Measurements from ENCODE around the gene DUS3L.

The DUS3L gene

GRCh38 chr19:5818594-5818993 lies 27.6 kb upstream of the DUS3L start:
- H3K27ac ChIP-seq (replicated peaks) = no peak overlapping the region
- no peak for DNase-seq (ENCODE audit: low read depth in 1 of 2, low spot score in 1 of 2)
- peaks cover 6% of the 10 kb centered on the region for H3K27me3 ChIP-seq (ENCODE audit: insufficient read depth, poor library complexity, severe bottlenecking)
- H3K4me3 ChIP-seq (replicated peaks; ENCODE audit: insufficient read depth, low read length) = no peak overlapping the region
- TF ChIP-seq GABPA (IDR thresholded peaks at IDR 0.05; ENCODE audit: low read depth) (no peak), REST (IDR thresholded peaks at IDR 0.05; ENCODE audit: insufficient replicate concordance, low read depth) (no peak), SPI1 (IDR thresholded peaks at IDR 0.05; ENCODE audit: borderline replicate concordance, low read depth) (no peak), CTCF (IDR thresholded peaks at IDR 0.05; ENCODE audit: insufficient read depth, low read length) (no peak), POLR2AphosphoS5 (IDR thresholded peaks at IDR 0.05; ENCODE audit: low read depth) (no peak)

DNA sequence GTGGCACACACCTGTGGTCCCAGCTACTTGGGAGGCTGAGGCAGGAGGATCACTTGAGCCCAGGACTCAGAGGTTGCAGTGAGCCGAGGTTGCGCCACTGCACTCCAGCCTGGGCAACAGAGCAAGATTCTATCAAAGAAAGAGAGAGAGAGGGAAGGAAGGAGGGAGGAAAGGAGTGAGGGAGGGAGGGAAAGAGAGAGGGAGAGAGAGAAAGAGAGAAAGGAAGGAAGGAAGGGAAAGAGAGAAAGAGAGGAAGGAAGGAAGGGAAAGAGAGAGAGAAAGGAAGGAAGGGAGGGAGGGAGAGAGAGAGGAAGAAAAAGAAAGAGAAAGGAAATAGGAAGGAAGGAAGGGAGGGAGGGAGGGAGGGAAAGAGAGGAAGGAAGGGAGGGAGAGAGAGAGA lies 26.3 kb upstream of the DUS3L start:
- DNase-seq (ENCODE audit: low read depth in 1 of 2, low spot score in 1 of 2) = no peak
- H3K27ac ChIP-seq (replicated peaks) = no peak overlapping the region
- H3K4me3 ChIP-seq (replicated peaks; ENCODE audit: insufficient read depth, low read length) = no peak overlapping the region
- peaks cover 6% of the 10 kb centered on the region for H3K27me3 ChIP-seq (ENCODE audit: insufficient read depth, poor library complexity, severe bottlenecking)
- TF ChIP-seq POLR2AphosphoS5 (IDR thresholded peaks at IDR 0.05; ENCODE audit: low read depth) (no peak), REST (IDR thresholded peaks at IDR 0.05; ENCODE audit: insufficient replicate concordance, low read depth) (no peak), CTCF (IDR thresholded peaks at IDR 0.05; ENCODE audit: insufficient read depth, low read length) (no peak), GABPA (IDR thresholded peaks at IDR 0.05; ENCODE audit: low read depth) (no peak), SPI1 (IDR thresholded peaks at IDR 0.05; ENCODE audit: borderline replicate concordance, low read depth) (no peak)

DNA sequence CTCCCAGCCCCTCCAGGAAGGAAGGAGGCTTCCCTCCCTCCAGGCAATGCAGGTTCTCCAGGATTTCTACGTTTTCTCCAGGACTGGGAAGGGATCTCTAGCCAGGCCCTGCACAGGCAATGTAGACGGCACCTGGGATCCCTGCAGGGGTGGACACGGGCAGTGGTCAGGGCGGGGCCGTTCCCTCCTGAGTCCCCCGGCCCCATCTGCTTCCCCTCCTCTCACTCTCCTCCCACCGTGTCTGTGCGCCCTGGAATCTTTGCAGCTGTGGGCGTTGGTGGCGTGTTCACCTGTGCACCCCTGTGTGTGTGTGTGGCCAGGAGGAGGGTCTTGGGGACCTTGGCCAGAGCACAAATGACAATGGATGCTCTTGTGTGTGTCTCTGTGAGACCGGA lies 23.9 kb upstream of the DUS3L start:
- no peak for DNase-seq (ENCODE audit: low read depth in 1 of 2, low spot score in 1 of 2)
- no peak overlapping the region for H3K27ac ChIP-seq (replicated peaks)
- H3K27me3 ChIP-seq (ENCODE audit: insufficient read depth, poor library complexity, severe bottlenecking) = peaks cover 6% of the 10 kb centered on the region
- no peak overlapping the region for H3K4me3 ChIP-seq (replicated peaks; ENCODE audit: insufficient read depth, low read length)
- TF ChIP-seq REST (IDR thresholded peaks at IDR 0.05; ENCODE audit: insufficient replicate concordance, low read depth) (no peak), GABPA (IDR thresholded peaks at IDR 0.05; ENCODE audit: low read depth) (no peak), SPI1 (IDR thresholded peaks at IDR 0.05; ENCODE audit: borderline replicate concordance, low read depth) (no peak), CTCF (IDR thresholded peaks at IDR 0.05; ENCODE audit: insufficient read depth, low read length) (no peak), POLR2AphosphoS5 (IDR thresholded peaks at IDR 0.05; ENCODE audit: low read depth) (no peak)

Measured in HL-60 (cell line).